Psoas muscle (tissue), 8 donors: Measurements from ENCODE around the gene ABLIM1. TPM values are rescaled to one million over a fixed set of nuclear protein-coding genes. Genes with fewer than 3 reads are reported as not detected.

Experiments used
- ATAC-seq, 4 donors: fragments of 200-7000 bp; cut with Tn5 transposase; one replicate each; pipeline ENCODE4 v1.9.1; 2020; ENCODE audit warnings: moderate library complexity in 3 of 4, mild to moderate bottlenecking in 2 of 4
- DNase-seq, 2 donors: peaks; one replicate each; pipeline ENCODE4 v3.0.0-alpha.2; 2020
- H3K27ac ChIP-seq: fragments of 200-600 bp; one replicate; pipeline ENCODE4 v1.8.0; 2022
- H3K27me3 ChIP-seq, 3 donors: fragments of 200-600 bp in 1 of 3; one replicate each; pipeline versions ENCODE4 v1.6.1 to v1.8.0; 2013 to 2022; ENCODE audit warnings: low read length in 2 of 3, mild to moderate bottlenecking in 2 of 3, moderate library complexity in 1 of 3; ENCODE audit not compliant: insufficient read depth in 3 of 3
- H3K36me3 ChIP-seq, 2 donors: fragments of 200-600 bp in 1 of 2; one replicate each; pipeline versions ENCODE4 v1.6.1 to v1.8.0; 2013 to 2022; ENCODE audit warnings: low read depth in 1 of 2, mild to moderate bottlenecking in 1 of 2, moderate library complexity in 1 of 2; ENCODE audit not compliant: insufficient read depth in 1 of 2
- H3K4me1 ChIP-seq: fragments of 200-600 bp; one replicate; pipeline ENCODE4 v1.8.0; 2022
- H3K4me3 ChIP-seq: fragments of 200-600 bp; one replicate; pipeline ENCODE4 v1.8.0; 2022; ENCODE audit warnings: mild to moderate bottlenecking
- H3K9me3 ChIP-seq: fragments of 200-600 bp; one replicate; pipeline ENCODE4 v1.8.0; 2022
- CTCF ChIP-seq: fragments of 200-600 bp; IDR thresholded peaks from one replicate; pipeline ENCODE4 v1.8.0; 2022; ENCODE audit warnings: antibody characterized with exemption
- WGBS, 3 donors: extraction: QIAGEN DNeasy Blood & Tissue Kit; methylation state at CpG; one replicate each; pipeline versions ENCODE4 v1.1.6 to v1.1.7; 2013; 5-methylcytosine and 5-hydroxymethylcytosine counted together
- intact Hi-C, 2 donors: fragments of 100-400 bp; cut with DNase I; formaldehyde crosslinking; loops; one replicate each; pipeline versions ENCODE4 v1.11.0 to v1.14.2; 2022
- polyA plus RNA-seq, 3 donors: library from polyadenylated mRNA; stranded (reverse); fragments of 200-250 nt; gene quantifications; one replicate each; pipeline ENCODE4 v1.2.3, GENCODE V29; 2013
- total RNA-seq, 4 donors: library from RNA; stranded (reverse); fragmentation: NEBNext Ultra II Directional in 2 of 4; extraction: Animal tissue kit (Norgen Biotek cat#: 25700) in 2 of 4; gene quantifications; one replicate each; pipeline versions ENCODE4 v1.2.1 to v1.2.4, GENCODE V29; 2021 to 2023
- donor health status: healthy with polysubstance abuse.
- donor health status: DM: no; HTN: no; CAD: no; lungs with moderate emphysema.
- donor health status: Bipolar disorder and iron deficiency.
- donor health status: healthy.
- donor health status: DM: yes; HTN: yes; CAD: no.
- donor health status: DM: no; HTN: no; CAD: no.
- donor health status: DM: no; HTN: no; CAD: no.
- donor health status: DM: yes; HTN: yes; CAD: no.

Gene ABLIM1
- total and polyA plus RNA-seq, 7 donors, result 15.4 to 183 (median 21.8) TPM

GRCh38 chr10:114615600-114616007, 42.5 kb downstream of the ABLIM1 start:
- no peak overlapping the region for H3K27ac ChIP-seq
- no peaks in the 10 kb centered on the region for H3K27me3 ChIP-seq
- H3K4me3 ChIP-seq, result no peak overlapping the region
- H3K4me1 ChIP-seq, result no peaks in the 10 kb centered on the region
- 45 to 53% (median 52%) methylated on average over 1 of the region's 1 CpG for WGBS, 3 donors
- H3K9me3 ChIP-seq, result no peaks in the 10 kb centered on the region
- intact Hi-C loops, result no loop called here
- no peak for ATAC-seq
- no peak for TF ChIP-seq CTCF
- DNase-seq, result no peak
- no peaks in the 10 kb centered on the region for H3K36me3 ChIP-seq

GRCh38 chr10:114613237-114613979, 44.7 kb downstream of the ABLIM1 start:
- no peaks in the 10 kb centered on the region for H3K36me3 ChIP-seq
- no peaks in the 10 kb centered on the region for H3K27me3 ChIP-seq
- no peaks in the 10 kb centered on the region for H3K9me3 ChIP-seq
- ATAC-seq (no peak), DNase-seq (no peak)
- intact Hi-C loops, result no loop called here
- WGBS, 3 donors, result 72 to 80% (median 79%) methylated on average over 4 of the region's 4 CpGs
- peak overlapping the region; percentile 4 for H3K27ac ChIP-seq
- H3K4me3 ChIP-seq, result no peak overlapping the region
- H3K4me1 ChIP-seq, result no peaks in the 10 kb centered on the region
- TF ChIP-seq CTCF, result no peak

- DNase-seq (no peak), ATAC-seq (peak in 2 of 4 donors; percentile 50 to 54)
- Histone ChIP-seq H3K27me3 (no peaks in the 10 kb centered on the region), H3K27ac (peak overlapping the region; percentile 16), H3K9me3 (no peaks in the 10 kb centered on the region), H3K4me3 (no peak overlapping the region), H3K4me1 (no peaks in the 10 kb centered on the region), H3K36me3 (no peaks in the 10 kb centered on the region)
- 70 to 82% (median 77%) methylated on average over 1 of the region's 1 CpG for WGBS, 3 donors
- no peak for TF ChIP-seq CTCF
- intact Hi-C loops, result no loop called here
Observed at GRCh38 chr10:114611617-114612016, 46.5 kb downstream of the ABLIM1 start.

GRCh38 chr10:114609518-114610426, 48.3 kb downstream of the ABLIM1 start:
- TF ChIP-seq CTCF, result no peak
- Histone ChIP-seq H3K4me1 (no peaks in the 10 kb centered on the region), H3K27me3 (no peaks in the 10 kb centered on the region), H3K9me3 (no peaks in the 10 kb centered on the region), H3K4me3 (no peak overlapping the region), H3K27ac (peak overlapping the region; percentile 49), H3K36me3 (no peaks in the 10 kb centered on the region)
- WGBS, 3 donors, result 75 to 80% (median 78%) methylated on average over 8 of the region's 8 CpGs
- intact Hi-C loops, result no loop called here
- ATAC-seq (peak in 1 of 4 donors; percentile 30), DNase-seq (no peak)
